Muscle of back (tissue), 11 donors: ENCODE results near the gene KAT2A. TPM values are rescaled to one million over a fixed set of nuclear protein-coding genes. Genes with fewer than 3 reads are reported as not detected.

Experiments used
- DNase-seq, 3 donors: peaks; one replicate each; pipeline versions ENCODE4 v3.0.0 to v3.0.0-alpha.2; 2013
- polyA plus RNA-seq, 10 donors: library from polyadenylated mRNA; unstranded; fragments of 120-200 nt; gene quantifications; one replicate each; pipeline ENCODE4 v1.2.1, GENCODE V29; 2013; ENCODE audit not compliant: insufficient read length in 10 of 10

KAT2A gene
- polyA plus RNA-seq, 10 donors, result 28.7 to 62.9 (median 44.1) TPM

- no peak for DNase-seq
Measured at GRCh38 chr17:42136654-42137051, 15.5 kb upstream of the KAT2A start.

DNA sequence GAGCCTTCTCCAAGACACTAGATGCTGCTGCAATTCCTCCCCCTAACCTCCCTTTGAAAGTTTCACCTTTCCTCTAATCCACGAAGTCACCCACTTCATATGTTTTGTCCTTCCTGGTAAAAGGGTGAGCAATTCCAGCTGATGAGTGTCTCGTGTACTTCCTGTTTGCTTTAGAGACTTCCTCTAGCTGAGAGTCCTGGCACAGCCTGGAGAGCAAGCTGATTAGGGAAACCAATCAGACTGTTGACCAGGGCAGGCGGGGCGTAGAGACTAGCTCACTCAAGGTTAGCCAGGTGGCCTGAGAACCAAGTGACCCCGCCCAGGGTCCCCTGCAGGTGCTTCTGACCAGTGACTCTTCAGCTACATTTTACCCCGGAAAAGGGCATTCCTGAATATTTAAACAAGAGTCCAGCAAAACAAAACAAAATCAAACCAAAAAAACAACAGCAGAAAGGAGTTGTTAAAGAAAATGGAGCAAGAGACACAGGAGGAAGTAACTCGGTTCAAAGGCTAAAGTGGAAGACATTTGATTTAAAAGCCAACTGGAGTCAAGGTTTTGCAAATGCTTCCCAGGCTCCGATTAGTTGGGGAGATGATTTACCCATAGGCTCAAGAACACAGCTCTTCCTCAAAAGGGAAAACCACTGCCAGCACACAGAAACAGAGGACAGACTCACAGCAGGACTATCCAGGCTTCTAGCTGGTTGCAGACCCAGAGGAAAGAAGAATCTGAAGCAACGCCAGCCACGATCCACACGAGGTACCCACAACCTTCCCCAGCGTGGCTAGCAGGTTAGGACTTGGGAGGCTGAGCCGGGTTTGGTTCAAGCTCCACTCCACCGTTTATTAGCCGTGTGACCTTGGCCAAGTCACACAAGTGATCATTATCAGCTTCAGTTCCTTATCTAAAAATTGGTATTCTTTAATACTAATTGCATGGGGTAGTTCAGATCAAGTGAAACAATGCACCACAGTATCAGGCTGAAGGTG, 14.8 kb upstream of the KAT2A start:
- DNase-seq, result peak in 2 of 3 donors; percentile 25 to 41

GRCh38 chr17:42135151-42135550, 14.0 kb upstream of the KAT2A start:
- DNase-seq, result no peak

DNA sequence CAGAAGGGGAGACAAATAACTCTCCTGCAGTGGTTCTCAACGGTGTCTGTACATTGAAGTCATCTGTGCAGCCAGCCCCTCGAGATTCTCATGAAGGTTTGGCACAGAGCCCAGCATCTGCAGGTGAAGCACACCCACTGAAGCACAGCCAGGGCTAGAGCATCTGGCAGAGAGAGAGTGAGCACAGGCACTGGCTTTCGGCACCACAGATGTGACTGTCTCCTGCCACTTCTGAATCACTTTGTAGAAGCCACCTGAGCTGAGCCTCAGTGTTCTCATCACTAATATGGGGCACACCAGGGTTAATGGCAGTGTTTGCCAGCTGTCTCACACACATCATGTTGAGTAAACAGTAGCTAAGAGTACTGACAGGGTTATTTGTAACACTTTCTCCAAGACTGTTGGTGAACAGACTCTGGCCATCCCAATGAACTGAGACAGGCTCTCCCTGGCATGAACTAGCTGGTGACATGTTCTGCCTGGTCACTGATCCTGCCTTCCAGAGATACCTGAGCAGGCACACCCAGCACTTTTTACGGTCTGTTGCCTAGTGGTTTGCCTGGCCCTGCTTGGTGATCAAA, 12.4 kb upstream of the KAT2A start:
- DNase-seq, result no peak

DNA sequence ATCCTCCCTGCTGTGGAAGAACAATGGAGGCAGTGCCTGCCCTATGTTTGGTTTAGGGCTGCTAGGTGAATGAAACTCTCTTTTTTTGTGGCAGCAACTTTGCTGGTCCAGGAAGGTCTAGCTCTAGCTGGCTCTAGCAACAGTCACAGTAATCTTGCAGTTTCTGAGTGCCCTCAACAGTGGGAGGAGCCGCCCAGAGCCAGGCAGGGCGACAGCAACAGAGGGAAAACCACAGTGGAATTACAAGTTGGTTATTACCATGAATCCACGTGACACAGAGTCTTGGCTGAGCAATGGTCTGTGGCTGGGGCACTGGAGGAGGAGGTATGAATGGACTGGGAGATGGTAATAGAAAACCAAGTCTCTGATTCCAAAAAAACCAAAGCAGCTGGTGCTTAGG, 11.8 kb upstream of the KAT2A start:
- DNase-seq, result peak in 1 of 3 donors; percentile 35

GRCh38 chr17:42131981-42132432, 10.8 kb upstream of the KAT2A start:
- DNase-seq, result no peak

DNA sequence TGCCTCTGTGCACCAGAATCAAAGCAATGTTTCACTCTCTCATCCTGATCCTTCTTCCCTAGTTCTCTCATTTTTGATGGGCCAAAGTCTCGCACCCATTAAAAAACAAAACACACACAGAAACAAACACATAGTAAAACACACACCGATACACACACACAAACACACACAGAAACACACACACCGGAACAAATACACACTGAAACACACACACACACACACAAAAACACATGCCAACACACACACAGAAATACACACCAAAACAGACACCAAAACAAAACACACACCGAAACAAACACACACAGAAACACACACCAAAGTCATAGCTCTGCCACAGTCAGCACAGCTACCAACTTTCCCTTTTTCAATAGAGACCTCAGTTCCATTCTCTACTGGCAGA, 10.1 kb upstream of the KAT2A start:
- no peak for DNase-seq

GRCh38 chr17:42130310-42130936, 9.3 kb upstream of the KAT2A start:
- DNase-seq, result no peak

DNA sequence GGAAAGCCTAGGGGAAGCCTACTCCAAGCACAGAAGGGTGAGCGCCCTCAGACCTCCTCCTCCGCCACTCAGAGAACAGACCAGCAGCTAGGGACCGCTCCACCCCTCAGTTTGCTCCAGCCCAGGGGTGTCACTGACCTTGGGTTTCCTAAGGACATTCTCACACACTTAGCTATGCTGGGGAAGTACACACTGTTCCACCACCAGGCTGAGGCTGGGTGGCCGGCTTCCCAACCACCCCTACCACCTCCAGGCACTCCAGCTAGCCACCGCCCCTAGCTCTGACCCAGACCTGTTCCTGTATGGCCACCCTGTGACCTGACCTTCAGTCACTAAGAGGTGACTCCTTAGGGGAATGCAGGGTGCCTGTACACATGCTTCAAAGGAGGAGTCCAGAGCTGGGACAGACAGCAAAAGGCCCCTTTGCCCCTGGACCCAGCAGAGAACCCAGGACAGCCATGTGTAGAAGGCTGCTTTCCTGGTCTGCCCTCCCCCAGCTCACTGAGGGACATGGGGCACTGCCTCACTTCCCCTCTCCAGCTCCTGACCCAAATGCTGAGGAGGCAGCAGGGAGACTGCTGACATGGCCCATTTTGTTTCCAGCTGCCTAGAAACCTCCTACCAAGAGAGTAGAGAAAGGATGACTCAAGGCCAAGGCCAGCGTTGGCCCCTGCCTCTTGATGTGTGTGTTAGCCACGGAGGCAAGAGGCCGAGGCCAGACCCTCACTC, 8.1 kb upstream of the KAT2A start:
- DNase-seq, result no peak

GRCh38 chr17:42127414-42127813, 6.2 kb upstream of the KAT2A start:
- DNase-seq, result no peak

GRCh38 chr17:42126836-42127235, 5.7 kb upstream of the KAT2A start:
- DNase-seq, result no peak

DNA sequence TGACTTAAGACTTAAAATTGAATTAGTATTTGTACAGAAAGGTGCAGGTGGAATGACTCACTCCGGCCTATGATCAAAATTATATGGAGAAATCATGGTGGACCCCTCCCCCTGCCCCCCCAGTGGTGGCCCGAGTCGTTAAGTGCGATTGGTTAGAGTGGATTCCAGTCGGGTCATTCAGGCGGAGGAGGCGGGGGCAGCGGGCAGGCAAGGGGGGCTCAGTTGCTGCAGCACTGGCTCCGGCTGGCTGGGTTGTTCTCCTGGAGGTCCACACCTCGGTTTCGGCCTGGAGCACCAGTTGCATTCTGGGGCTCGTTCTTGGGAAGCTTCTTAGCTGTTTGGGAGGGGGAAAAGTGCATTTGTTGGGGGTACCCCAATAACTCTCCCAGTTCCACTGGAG, 4.4 kb upstream of the KAT2A start:
- no peak for DNase-seq

- no peak for DNase-seq
Measured at GRCh38 chr17:42124256-42124655, 3.1 kb upstream of the KAT2A start.

DNA sequence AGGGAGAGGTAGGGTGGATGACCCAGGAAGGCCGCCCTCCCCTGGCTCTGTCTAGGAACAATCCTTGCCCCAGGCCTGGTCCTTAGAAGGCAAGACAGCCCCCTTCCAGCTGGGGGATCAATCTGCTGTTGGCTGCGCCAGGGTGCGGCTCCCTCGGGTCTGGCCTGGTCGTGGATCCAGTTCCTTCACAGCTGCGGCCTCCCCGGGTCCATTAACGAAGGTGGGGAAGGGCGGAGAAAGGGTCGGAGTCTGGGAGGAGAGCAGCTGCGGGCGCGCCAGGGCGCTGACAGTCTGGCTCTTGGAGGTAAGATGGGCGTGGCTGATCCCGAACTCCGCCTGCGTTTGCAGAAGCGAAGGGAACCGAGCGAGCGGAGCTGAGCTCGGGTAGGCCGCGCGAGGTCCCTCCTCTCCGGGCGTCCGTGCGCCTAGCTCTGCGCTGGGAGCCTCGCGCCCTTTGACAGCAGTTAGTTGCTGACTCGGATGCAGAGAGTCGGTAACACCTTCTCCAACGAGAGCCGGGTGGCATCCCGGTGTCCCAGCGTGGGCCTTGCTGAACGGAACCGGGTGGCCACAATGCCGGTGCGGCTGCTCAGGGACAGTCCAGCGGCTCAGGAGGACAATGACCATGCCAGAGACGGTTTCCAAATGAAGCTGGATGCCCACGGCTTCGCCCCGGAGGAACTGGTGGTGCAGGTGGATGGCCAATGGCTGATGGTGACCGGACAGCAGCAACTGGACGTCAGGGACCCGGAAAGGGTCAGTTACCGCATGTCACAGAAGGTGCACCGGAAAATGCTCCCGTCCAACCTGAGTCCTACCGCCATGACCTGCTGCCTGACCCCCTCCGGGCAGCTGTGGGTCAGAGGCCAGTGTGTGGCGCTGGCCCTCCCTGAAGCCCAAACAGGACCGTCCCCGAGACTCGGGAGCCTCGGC, 1.5 kb upstream of the KAT2A start, which contains the start of gene HSPB9:
TSS of gene HSPB9 (plus strand) at position 434 of the 933 bp plus-strand sequence. CDS start at position 481, 47 bp downstream.
- peak; percentile 26 to 77 (median 62) for DNase-seq

- DNase-seq, result no peak
Measured at GRCh38 chr17:42120161-42120769, 902 bp downstream of the KAT2A start.

- DNase-seq, result no peak
Measured at GRCh38 chr17:42119301-42119700, 1.9 kb downstream of the KAT2A start.

- DNase-seq, result no peak
Measured at GRCh38 chr17:42118545-42118944, 2.6 kb downstream of the KAT2A start.

GRCh38 chr17:42118126-42118510, 3.0 kb downstream of the KAT2A start:
- DNase-seq, result no peak

DNA sequence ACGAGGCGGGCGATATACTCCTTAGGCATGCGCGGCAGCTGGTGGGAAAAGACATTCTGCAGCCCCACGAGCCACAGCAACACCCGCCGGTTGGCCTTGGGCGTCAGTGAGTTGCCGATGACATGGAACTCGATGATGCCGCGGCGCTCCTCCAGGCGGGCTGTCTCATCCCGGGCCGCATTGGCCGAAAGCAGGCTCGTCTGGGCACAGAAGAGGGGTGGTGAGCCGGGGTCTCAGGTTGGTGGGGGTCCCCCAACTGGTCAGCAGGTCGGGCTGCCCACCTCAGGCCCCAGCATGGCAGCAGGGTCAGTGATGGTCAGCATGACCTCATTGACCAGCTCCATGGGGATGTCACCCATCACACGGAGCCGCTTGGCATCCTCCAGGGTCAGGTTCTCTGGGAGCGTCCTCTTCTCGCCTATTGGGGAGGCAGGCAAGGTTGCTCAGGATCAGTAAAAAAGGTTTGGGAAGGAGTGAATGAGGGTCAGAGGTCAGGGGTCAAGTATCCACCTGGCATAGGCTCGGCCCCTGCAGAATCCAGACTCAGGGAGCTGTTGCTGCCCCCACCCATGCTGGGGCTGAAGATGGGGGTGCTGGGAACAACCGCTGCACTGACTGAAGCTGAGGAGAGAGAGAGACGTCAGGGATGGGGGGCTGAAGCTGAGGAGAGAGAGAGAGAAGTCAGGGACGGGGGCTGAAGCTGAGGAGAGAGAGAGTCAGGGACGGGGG, 3.6 kb downstream of the KAT2A start:
- no peak for DNase-seq
